Body of pancreas (tissue), 4 donors: Measurements from ENCODE around the gene PGS1. TPM values are rescaled to one million over a fixed set of nuclear protein-coding genes. Genes with fewer than 3 reads are reported as not detected.

ENCODE experiments used
- ATAC-seq: fragments of 150-250 bp; one replicate; pipeline ENCODE4 v1.9.1; 2016
- DNase-seq, 4 donors: peaks; one replicate each; pipeline ENCODE4 v3.0.0-alpha.2; 2019
- H3K27ac ChIP-seq, 4 donors: fragments of 200-600 bp; sonication (generic); 1 replicate in 3 of 4; 2 replicates in 1 of 4; pipeline versions ENCODE4 v1.5.1 to v1.6.1; 2016 to 2019; ENCODE audit warnings: mild to moderate bottlenecking in 1 of 4, mixed read lengths in 1 of 4, moderate library complexity in 1 of 4
- H3K27me3 ChIP-seq, 2 donors: fragments of 200-600 bp; sonication (generic); one replicate each; pipeline ENCODE4 v1.6.0; 2016; ENCODE audit warnings: mild to moderate bottlenecking in 1 of 2
- H3K36me3 ChIP-seq, 2 donors: fragments of 200-600 bp; sonication (generic); replicated peaks in 1 of 2; 2 replicates each; pipeline ENCODE4 v1.5.1; 2016; ENCODE audit warnings: low read depth in 2 of 2; ENCODE audit not compliant: insufficient read depth in 1 of 2
- H3K4me1 ChIP-seq: fragments of 200-600 bp; sonication (generic); one replicate; pipeline ENCODE4 v1.6.0; 2016
- H3K4me3 ChIP-seq, 2 donors: fragments of 200-600 bp; sonication (generic); 1 replicate in 1 of 2; 2 replicates in 1 of 2; pipeline ENCODE4 v1.5.1; 2016 to 2019
- H3K9me3 ChIP-seq, 3 donors: fragments of 200-600 bp; sonication (generic); 1 replicate in 2 of 3; 2 replicates in 1 of 3; pipeline ENCODE4 v1.5.1; 2016
- POLR2A ChIP-seq, 3 donors: fragments of 450-650 bp; IDR thresholded peaks; one replicate each; pipeline ENCODE4 v1.6.1; 2016; ENCODE audit warnings: antibody characterized with exemption in 3 of 3, mild to moderate bottlenecking in 2 of 3
- WGBS, 2 donors: methylation state at CpG; one replicate each; pipeline ENCODE4 v1.1.5; 2017; 5-methylcytosine and 5-hydroxymethylcytosine counted together
- intact Hi-C: fragments of 100-400 bp; cut with DNase I; formaldehyde crosslinking; loops from one replicate; pipeline ENCODE4 v1.15.1; 2023
- total RNA-seq, 2 donors: library from RNA; depleted of rRNA; stranded (reverse); fragments of >200 nt; gene quantifications; one replicate each; pipeline ENCODE4 v1.1.0, GENCODE V29; 2016
- TF ChIP-seq, protein P1 (sequence below), 7 experiments: fragments of 450-650 bp in 4 of 7; fragments of 200-600 bp in 3 of 7; sonication (generic) in 3 of 7; IDR thresholded peaks; one replicate each; pipeline ENCODE4 v1.5.1; 2016 to 2019; ENCODE audit warnings: antibody characterized with exemption in 7 of 7

Gene PGS1
- total RNA-seq, 2 donors from 2014 or later: 17.1 to 30.4 TPM

DNA sequence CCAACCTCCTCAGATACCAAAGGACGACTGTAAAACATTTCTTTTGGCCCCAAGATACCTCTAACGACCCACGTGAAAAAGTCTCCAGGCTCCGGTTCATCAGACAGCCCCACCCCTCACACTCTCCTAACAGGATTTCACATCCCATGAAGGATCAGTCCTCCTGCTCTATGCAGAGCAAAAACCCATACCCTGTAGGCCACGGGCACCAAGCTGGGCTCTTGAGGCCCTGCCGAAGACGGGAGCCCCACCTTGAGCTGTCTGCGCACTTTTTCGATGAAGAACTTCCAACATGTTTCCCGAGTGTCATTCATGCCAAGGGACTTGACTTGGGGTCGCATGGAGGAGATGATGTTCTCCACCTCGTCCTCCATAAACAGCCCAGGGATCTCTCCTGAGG lies 89.9 kb downstream of the PGS1 start:
- ATAC-seq (no peak), DNase-seq (no peak)
- Histone ChIP-seq H3K27ac (no peak overlapping the region), H3K4me3 (no peak overlapping the region), H3K9me3 (no peaks in the 10 kb centered on the region), H3K27me3 (no peaks in the 10 kb centered on the region), H3K36me3 (no peaks in the 10 kb centered on the region), H3K4me1 (no peaks in the 10 kb centered on the region)
- intact Hi-C loops: no loop called here
- WGBS, 2 donors: 79 to 84% methylated on average over 10 to 12 of the region's 12 CpGs
- TF ChIP-seq, protein P1, sequence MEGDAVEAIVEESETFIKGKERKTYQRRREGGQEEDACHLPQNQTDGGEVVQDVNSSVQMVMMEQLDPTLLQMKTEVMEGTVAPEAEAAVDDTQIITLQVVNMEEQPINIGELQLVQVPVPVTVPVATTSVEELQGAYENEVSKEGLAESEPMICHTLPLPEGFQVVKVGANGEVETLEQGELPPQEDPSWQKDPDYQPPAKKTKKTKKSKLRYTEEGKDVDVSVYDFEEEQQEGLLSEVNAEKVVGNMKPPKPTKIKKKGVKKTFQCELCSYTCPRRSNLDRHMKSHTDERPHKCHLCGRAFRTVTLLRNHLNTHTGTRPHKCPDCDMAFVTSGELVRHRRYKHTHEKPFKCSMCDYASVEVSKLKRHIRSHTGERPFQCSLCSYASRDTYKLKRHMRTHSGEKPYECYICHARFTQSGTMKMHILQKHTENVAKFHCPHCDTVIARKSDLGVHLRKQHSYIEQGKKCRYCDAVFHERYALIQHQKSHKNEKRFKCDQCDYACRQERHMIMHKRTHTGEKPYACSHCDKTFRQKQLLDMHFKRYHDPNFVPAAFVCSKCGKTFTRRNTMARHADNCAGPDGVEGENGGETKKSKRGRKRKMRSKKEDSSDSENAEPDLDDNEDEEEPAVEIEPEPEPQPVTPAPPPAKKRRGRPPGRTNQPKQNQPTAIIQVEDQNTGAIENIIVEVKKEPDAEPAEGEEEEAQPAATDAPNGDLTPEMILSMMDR (IDR thresholded peaks at IDR 0.05): no peak
- TF ChIP-seq POLR2A (IDR thresholded peaks at IDR 0.05): no peak

DNA sequence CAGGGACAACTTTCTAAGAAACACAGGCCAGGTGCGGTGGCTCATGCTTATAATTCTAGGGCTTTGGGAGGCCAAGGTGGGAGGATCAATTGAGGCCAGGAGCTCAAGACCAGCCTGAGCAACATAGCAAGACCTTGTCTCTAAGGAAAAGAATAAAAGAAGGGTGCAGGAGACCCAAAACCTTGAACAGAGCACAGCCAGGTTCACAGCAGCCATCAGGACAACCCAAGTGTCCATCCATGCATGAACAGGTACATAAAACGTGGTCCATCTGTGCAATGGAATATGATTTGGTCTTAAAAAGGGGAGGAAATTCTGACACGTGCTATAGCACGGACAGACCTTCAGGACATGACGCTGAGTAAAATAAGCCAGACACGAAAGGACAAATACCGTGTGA lies 91.0 kb downstream of the PGS1 start:
- 91 to 92% methylated on average over 7 of the region's 7 CpGs for WGBS, 2 donors

DNA sequence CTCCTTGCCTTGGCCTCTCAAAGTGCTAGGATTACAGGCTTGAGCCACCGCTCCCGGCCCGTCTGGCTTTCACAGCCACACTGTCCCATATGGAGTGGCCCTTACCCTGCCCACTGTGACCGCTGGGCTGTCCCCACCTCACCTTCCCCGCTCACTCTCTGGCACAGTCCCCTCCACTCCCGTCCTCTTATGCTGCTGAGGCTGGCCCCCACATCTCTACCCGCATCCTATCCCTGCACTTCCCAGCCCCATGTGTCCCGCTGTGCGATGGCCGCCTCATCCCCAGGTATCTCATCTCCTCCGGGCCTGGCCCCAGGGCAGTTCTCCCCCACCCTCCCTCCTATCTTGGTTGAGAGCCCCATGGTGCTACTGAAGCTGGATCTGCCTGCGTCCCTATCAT lies 93.2 kb downstream of the PGS1 start:
- Histone ChIP-seq H3K27me3 (no peaks in the 10 kb centered on the region), H3K9me3 (no peaks in the 10 kb centered on the region), H3K4me3 (no peak overlapping the region), H3K36me3 (no peaks in the 10 kb centered on the region), H3K27ac (no peak overlapping the region), H3K4me1 (no peaks in the 10 kb centered on the region)
- no peak for TF ChIP-seq POLR2A (IDR thresholded peaks at IDR 0.05)
- TF ChIP-seq, protein P1 (IDR thresholded peaks at IDR 0.05): no peak
- DNase-seq (no peak), ATAC-seq (no peak)
- intact Hi-C loops: no loop called here
- WGBS, 2 donors: 93% methylated on average over 12 of the region's 12 CpGs

More for the DNA sequence above, 91.0 kb downstream of the PGS1 start:
- H3K4me1 ChIP-seq: no peaks in the 10 kb centered on the region
- H3K27ac ChIP-seq: no peak overlapping the region
- H3K27me3 ChIP-seq: no peaks in the 10 kb centered on the region
- no peak for TF ChIP-seq POLR2A (IDR thresholded peaks at IDR 0.05)
- TF ChIP-seq, protein P1 (IDR thresholded peaks at IDR 0.05): no peak
- intact Hi-C loops: no loop called here
- DNase-seq (no peak), ATAC-seq (no peak)
- no peaks in the 10 kb centered on the region for H3K9me3 ChIP-seq
- no peaks in the 10 kb centered on the region for H3K36me3 ChIP-seq
- H3K4me3 ChIP-seq: no peak overlapping the region

- no peaks in the 10 kb centered on the region for H3K9me3 ChIP-seq
- no peaks in the 10 kb centered on the region for H3K27me3 ChIP-seq
- no peak overlapping the region for H3K4me3 ChIP-seq
- H3K36me3 ChIP-seq: no peaks in the 10 kb centered on the region
- no peak for TF ChIP-seq POLR2A (IDR thresholded peaks at IDR 0.05)
- TF ChIP-seq, protein P1 (IDR thresholded peaks at IDR 0.05): no peak
- ATAC-seq (no peak), DNase-seq (no peak)
- H3K27ac ChIP-seq: no peak overlapping the region
- 64 to 72% methylated on average over 27 to 29 of the region's 29 CpGs for WGBS, 2 donors
- H3K4me1 ChIP-seq: no peaks in the 10 kb centered on the region
- intact Hi-C loops: no loop called here
Measured at GRCh38 chr17:78472035-78472905, 93.8 kb downstream of the PGS1 start.
